T-helper 22 cell (primary cell): ENCODE measurements around the gene PAIP2B.
"Not testable (repeated sequence)": the region's sequence is repeated elsewhere in the genome, so short reads cannot be mapped to it uniquely, and the experiment has no call there.

ENCODE experiments used
- DNase-seq: peaks from one replicate; pipeline ENCODE4 v3.0.0-alpha.2; 2020; ENCODE audit warnings: low read depth

The PAIP2B gene

DNA sequence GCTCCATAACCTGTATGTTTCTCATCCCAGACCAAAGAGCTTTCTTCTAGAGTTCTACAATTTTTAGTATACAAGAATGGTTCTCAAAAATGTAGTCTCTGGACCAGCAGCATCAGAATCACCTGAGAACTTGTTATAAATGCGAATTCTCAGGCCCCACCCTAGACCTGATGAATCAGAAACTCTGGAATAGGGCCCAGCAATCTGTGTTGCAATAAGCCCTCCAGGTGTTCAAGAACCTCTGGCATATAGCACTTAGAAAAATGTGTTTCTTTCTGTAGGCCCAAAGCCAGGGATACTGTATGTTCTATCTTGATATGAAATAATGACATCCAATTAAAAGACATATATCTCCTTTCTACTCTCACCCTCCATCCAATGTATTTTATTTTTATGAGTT lies 10.4 kb downstream of the PAIP2B start:
- DNase-seq, result no peak

DNA sequence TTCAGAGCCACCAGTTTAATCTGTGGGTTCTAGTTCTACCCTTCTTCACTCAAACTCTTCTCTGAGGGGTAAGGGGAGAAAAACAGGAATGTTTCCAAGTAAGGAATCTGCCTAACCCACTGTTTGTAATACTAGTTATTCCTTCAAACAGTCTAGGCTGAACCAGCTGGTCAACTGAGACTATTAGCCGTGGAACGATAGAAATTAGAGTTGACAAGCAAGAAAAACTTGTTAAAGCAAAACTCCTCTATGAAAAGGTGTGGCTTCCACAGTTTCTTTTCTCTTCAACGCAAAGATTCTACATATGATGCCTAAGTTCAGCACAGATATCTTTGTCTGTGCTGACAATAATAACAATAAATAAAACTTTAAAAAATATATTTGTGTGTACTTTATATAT lies 11.5 kb downstream of the PAIP2B start:
- no peak for DNase-seq

DNA sequence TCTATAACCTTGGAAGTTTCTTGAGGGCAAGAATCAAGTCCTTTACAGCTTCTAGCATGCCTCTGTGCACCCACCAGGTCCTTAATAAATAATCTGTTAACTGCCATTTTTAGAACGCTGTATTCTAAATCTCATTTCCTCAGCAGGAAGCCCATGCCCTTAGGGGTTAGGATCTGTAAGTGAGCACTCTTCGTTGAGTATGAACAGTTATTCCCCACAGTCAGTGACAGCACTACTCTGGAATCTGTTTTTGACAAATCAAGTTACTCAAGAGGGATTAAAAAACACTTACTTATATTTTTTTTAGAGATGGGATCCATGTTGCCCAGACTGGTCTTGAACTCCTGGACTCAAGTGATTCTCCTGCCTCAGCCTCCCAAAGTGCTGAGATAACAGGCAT lies 14.6 kb downstream of the PAIP2B start:
- DNase-seq, result no peak

DNA sequence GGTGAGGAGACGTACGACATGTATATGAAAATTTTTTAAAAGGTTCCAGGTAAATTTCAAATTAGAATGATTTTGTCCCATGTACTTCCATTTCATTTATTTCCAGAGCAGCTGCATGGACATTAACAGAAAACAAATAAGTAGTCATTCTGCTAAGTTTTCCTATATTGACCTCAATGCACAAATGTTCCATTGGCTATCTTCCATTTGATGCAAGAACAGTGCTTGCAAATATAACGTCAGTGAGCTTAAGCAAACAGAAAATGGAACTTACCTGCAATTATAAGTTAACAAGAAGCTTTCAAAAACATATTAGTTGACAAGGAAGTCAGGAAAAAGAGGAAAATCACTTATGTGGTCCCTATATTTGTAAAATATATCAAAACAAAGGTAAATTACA lies 16.6 kb downstream of the PAIP2B start:
- no peak for DNase-seq

DNA sequence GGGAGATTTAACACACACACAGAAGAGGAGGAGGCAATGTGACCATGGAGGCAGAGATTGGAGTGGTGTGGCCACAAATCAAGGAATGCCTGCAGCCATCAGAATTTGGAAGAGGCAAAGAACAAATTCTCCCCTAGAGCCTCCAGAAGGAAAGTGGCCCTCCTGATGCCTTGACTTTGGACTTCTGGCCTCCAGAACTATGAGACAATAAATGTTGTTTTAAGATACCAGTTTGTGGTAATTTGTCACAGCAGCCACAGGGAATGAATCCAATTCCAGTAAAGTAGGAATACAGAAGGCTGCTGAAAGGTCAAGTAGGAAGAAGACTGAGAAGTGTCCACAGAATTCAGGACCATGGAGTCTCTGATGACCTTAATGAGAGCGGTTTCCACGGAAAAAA lies 18.1 kb downstream of the PAIP2B start:
- no peak for DNase-seq

DNA sequence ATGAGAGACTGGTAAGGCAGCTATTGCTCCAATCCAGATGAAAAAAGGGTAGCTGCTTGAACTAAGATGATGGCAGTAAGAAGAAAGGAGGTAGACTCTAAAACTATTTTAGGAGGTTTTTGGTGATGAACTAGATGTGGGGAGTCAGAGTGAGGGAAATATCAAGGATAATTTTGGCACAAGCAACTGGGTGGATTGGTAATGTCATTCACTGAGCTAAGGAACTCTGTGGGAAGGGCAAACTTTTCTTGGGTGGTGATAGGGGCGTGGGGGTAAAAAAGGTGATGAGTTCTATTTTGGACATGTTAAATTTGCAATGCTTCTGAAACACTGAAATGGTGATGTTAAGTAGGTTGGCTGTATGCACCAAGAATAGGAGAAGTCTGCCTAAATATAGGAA lies 19.3 kb downstream of the PAIP2B start:
- no peak for DNase-seq

DNA sequence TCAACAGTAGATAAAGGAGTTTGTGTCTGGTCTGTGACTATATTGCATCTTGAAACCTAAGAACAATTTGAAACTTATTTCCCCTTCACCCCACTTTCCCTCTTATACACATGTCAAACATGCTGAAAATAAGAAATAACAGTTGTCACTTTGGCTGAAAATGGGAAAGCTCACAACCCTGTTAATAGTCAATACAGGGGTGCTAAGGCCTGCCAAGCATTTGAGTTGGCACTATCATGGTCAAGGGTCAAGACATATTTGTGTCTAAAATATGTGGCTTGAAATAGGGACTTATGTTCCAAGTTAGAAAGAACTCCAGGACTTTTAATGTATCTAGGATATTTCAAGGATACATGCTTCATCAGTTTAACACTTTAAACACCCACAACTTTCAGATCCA lies 20.6 kb downstream of the PAIP2B start:
- no peak for DNase-seq

DNA sequence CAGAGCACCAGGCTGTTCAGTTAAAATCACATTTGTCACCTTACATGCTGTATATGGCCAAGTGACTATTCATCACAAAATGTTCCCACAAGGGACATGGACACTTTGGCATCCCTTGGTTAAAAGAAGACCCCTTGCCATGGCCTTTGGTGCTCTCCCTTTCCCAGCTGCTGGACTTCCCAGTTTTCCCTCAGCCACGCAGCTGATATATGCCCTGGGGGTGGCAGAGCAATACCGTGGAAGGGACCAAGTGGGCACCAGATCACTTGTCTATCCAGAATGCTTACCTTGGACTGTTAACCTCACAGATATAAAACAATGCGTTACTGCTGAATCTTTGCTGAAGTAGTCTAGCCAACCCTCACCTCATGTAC lies 35.3 kb downstream of the PAIP2B start:
- DNase-seq, result no peak

DNA sequence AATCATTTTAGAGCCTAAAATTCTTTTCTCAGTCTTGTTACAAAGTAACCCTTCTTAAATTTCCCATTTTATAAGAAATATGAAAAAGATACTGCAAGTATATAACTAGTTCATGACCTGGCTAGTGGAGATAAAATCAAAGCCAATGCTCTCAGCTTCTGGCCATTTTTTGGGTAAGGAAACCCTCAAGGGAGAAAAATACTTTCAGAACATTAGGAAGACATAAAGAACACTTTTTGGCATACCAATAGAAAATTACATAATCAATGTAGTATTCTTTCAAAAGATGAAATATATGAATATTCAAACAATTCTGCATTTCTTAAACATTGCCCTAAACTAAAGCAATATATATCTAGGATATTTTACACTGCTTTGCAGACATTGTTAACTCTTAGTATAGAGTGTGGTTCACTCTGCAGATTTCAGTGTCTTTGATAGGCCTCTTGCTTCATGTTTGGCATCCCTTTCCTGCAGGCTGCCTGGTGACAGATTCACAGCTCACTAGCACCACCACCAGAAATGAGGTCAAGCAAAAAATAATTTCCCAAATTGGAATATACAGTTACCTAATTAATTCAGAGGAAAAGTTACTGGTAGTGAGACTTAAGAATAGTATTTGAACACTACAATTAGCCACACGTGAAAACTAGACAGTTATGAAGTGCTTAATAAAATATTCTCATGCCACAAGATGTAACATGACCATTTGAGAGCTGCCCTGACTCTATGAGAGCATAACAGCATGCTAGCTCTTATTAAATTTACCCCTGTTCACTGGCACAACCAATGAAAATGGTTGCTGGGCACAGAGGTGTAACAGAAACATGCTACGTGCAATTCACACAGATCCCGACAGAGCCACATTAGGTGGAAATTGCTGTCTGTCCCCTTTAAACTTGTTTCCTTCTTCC lies 36.0 kb downstream of the PAIP2B start:
- DNase-seq, result no peak

DNA sequence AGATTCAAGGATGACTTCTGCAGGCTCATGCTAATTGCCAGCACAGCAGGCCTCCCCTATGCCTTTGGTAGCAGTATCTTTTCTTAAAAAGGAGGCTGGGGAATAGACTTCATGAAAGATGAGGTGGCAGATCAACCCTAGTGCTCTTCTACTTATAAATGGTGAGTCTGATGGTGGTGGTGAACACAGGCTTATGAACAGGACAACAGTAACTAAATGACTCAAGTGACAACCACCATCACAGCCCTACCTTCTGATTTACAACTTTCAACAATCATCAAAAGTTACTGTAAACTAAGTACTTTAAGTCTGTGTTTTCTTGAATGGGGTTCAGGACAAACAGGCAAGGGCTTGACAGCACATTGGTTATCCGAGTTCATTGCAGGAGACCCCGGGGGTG lies 39.3 kb downstream of the PAIP2B start:
- no peak for DNase-seq

DNA sequence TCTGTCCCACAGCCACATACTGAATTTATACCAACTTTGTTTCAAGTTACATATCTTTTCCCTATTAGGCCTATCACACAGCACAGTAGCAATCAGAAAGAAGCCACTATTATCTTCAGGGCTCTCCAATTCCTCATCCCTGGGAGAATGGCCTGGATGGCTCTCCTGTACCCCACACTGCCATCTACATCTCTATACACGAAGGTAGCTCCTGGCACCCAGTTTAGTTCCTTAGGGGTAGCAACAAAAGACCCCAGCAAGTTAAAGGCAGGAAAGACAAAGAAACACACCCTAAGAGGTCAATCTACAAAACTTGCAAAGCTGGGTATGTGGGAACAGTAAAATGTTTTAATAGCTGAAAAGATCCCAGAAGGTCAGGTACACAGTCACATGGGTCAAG lies 39.9 kb downstream of the PAIP2B start:
- no peak for DNase-seq

DNA sequence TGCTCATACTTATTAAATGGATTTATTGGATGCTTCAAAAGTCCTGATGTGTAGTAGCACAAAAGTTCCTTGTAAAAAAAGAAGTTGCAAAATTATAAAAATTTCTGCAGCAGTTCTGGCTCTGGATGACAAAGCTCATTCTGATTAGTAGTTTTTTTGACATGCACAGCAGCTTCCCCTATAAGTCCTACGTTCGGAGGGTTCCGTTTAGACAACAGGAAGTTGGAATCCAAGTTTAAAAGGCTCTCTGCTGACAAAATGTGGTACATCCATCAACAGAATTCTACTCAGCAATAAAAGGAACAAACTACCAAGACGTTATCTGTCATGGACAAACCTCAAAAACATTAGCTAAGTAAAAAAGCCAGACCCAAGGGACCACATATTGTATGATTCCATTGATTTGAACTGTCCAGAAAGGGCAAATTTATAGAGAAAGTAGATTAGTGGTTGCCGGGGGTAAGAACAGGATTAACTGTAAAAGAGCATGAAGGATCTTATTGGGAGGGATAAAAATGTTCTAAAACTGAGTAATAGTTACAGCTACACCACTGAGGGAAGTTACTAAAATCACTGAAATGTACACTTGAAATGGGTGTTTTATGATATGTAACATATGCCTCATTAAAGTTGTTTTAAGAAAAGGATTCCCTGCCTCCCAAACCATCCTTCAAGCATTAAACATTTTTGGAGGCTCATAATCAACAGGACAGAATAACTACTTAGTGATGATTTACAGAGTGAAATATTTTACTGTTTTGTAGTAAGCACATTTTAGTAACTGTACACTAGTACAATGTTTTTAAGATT lies 43.4 kb downstream of the PAIP2B start:
- not testable (repeated sequence) for DNase-seq

DNA sequence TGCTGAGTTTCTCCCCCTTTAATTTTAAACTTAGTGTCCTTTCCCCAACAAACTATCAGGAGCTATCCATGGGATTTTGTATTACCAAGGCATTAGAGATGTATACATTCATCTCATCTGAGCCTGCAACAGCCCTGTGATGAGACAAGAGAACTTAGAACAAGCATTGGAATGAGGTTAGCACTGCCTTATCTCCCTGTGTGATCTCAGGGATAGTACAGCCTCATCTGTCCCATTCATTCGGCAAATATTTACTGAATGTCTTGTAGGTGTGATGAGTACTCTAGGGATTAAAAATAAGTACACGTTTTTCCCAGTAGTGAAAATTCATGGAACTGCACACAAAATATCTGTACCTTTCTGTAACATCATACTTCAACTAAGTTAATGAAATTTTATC lies 45.6 kb downstream of the PAIP2B start:
- no peak for DNase-seq

DNA sequence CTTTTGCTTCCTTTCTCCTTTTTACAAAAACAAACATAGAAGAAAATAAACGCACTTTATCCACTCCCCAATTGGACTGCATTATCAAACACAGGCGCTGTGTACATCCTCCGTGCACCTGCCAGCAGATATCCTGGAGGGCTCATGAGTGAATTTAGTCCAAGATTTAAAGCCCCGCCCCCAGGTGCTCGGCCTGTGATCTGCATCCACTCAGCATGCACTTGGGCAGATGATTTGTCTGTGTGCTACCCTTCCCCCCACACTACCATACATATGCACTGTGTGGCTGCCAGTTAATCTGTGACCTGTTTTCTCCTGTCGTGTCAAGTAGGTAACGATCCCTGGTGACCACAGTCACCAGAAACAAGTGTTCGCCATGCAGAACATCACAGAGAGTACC lies 48.1 kb downstream of the PAIP2B start:
- DNase-seq, result not testable (repeated sequence)

DNA sequence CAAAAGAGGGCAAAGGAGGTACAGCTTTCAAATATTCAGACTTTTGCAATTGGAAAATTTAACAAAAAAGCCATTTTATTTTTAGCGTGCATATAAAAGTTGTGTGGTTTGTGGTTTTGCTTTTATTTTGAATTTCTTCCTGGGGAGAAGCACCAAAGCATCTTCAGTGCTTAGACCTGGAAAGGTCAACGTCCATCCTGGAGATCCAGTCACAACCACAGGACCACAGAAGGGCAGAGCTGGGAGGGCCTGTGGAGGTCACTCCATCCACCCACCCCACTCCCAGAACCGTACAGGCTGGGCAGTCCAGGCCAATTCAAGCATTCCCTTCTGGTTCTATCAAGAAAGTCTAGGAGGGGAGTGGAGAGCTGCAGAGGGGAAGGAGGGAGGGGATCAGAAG lies 52.7 kb downstream of the PAIP2B start:
- no peak for DNase-seq

DNA sequence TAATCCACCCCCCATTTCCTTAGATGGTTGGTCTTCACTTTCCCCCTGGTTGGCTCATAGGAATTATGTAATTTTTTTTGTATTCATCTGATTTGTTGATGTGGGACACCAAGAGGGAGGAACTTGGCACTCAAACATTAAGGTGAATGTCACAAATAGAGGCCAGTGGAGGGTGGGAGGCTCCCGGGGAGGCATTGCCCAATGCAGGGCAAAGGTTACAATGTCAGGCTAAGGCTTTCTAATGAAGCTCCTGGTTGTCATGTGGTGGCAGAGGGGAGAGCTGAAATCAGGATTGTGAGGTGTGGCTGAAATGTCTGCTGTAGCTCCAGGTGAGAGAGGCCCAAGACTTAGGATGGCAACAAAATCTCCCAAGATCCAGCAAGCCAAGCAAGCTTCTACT lies 53.8 kb downstream of the PAIP2B start:
- DNase-seq, result no peak

DNA sequence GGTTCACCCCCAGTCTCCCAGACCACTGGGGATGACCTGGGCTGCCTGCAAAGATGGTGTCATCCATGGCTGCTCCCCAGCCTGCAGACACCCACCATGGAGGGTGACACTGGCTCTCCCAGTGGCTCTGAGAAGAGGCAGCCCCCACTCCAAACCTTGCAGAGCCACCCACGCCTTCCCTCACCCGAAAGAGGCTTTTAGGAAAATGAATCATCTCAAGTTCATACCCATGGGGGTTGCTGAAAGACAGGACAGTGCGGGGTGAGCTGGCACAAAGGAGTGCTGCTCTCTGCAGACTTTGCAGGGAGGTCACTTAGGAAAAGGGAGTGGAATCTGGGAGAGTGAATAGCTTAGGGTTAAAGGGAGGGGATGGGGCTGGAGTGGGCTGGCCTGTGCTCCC lies 60.1 kb downstream of the PAIP2B start:
- no peak for DNase-seq

DNA sequence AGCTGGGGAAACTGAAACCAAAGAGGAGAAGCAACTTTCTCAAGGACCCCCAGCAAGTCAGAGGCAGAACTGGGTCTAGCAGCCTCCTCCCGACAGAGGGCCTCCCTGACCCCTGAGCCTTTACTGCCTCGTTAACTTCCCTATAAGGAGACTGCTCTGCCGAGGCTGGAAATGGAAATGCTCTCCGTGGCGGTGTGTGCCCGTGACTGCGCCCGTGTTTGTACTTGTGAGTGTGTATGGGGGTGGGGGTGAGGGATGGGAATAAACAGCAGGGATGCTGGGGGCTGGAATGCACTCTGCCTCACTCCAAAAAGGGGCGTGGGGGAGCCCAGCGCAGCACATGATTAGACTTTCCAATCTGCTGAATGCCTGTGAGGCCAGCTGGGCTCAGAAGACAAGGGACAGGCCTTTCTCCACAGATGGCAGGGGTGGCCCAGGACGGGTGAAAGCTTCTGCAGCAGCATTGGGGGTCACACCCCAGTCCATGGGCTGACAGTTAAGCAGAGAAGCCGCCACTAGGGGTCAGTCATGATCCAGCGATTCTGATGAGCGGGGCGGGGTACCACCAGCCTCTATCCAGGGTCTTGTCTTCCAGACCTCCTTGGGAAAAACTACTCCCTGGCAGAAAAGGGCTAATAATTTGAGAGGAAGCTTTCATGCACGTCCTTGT lies 69.6 kb downstream of the PAIP2B start:
- no peak for DNase-seq

DNA sequence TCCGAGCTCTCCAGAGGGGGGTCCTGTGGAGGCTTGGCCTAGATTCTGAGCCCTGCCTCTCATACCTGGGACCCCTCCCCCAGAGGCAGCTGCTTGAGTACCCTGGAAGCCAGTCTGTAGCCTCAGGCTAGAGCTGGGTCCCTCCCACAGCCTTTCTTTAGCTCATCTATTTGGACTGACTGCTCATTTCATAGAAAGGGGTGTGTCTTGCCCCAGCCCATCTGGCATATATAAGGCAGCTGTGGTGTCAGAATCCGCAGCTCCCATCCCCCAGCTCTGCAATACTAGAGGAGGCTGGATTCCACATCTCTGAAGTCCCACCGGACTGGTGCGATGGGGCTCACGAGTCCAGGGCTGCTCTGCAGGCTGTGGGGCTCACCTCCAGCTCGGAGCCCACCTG lies 70.3 kb downstream of the PAIP2B start:
- DNase-seq, result no peak

DNA sequence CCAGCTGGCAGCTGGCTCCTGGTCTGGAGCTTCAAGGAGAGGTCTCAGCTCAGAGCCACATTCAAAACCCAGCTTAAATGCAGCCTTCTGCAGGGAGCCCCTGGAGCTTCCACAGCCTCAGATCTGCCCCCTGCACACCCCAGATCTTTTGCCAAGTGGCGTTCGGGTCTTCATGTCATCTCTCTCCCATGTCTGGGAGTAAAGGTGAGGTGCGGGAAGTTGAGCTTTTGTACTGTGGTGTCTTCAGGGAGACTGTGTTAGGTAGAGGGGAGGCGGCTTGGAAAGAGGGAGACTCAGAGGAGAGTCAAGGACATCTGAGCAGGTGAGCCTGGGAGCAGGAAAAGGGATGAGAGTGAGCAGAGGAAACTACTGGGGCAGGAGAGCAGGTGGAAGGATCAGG lies 71.1 kb downstream of the PAIP2B start:
- DNase-seq, result no peak

DNA sequence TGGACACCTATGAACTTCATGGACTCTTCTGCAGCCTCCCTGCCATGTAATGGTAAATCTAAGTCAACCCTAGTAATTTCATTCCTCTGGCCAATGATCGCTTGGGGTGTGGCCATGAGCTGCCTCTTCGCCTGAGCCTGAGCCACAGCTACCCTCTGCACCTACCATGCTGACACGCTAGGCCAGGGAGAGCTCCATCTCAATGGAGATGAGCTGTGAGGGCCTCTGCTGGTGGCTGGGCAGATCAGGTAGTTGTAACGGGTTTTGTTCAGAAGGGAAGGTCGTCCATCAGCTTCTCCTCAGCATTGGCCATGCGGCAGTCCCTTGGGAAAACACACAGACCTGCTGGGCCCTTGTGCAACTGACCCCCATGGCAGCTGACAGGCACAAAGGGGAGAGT lies 72.1 kb downstream of the PAIP2B start:
- DNase-seq, result no peak

DNA sequence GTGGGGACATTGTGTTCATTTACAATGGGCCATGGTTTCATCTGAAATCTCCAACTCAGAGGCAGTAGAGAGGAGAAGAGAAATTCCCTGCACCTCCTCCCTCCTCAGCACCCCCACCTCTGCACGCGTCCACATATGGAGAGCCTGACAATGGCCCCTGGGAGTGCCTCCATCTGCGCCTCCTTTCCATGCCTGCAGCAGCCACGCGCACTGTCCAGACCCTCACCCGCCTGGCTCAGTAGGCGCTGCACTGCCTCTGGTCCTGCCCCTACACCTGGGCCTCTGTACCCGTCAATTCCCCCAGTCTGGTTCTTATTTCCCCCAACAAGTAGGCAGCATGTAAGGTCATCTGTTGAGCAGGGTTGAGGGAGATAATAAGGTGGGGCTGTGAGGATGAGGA lies 72.6 kb downstream of the PAIP2B start:
- DNase-seq, result no peak
